Fibroblast of pulmonary artery (primary cell): ENCODE data around the gene ZNF362.

Experiments used
- DNase-seq: peaks from one replicate; pipeline ENCODE4 v3.0.0-alpha.2; 2010; ENCODE audit warnings: low read depth
- H3K4me3 ChIP-seq: replicated peaks from 2 replicates; pipeline ENCODE4 v1.5.1; 2011; ENCODE audit warnings: low read depth, mild to moderate bottlenecking, control low read depth, low read length, moderate library complexity
- TF ChIP-seq, protein P1 (sequence below): IDR thresholded peaks from 2 replicates; pipeline ENCODE4 v1.5.1; 2011; ENCODE audit warnings: mild to moderate bottlenecking, control low read depth, low read length, inconsistent platforms; ENCODE audit errors: missing control alignments

ZNF362 gene

GRCh38 chr1:33275706-33276572 is 19.6 kb downstream of the ZNF362 start:
- H3K4me3 ChIP-seq, result no peak overlapping the region
- TF ChIP-seq, protein P1, sequence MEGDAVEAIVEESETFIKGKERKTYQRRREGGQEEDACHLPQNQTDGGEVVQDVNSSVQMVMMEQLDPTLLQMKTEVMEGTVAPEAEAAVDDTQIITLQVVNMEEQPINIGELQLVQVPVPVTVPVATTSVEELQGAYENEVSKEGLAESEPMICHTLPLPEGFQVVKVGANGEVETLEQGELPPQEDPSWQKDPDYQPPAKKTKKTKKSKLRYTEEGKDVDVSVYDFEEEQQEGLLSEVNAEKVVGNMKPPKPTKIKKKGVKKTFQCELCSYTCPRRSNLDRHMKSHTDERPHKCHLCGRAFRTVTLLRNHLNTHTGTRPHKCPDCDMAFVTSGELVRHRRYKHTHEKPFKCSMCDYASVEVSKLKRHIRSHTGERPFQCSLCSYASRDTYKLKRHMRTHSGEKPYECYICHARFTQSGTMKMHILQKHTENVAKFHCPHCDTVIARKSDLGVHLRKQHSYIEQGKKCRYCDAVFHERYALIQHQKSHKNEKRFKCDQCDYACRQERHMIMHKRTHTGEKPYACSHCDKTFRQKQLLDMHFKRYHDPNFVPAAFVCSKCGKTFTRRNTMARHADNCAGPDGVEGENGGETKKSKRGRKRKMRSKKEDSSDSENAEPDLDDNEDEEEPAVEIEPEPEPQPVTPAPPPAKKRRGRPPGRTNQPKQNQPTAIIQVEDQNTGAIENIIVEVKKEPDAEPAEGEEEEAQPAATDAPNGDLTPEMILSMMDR, result no peak
- no peak for DNase-seq

GRCh38 chr1:33276573-33277298 is 20.4 kb downstream of the ZNF362 start:
- no peak overlapping the region for H3K4me3 ChIP-seq
- DNase-seq, result no peak
- TF ChIP-seq, protein P1, result no peak

DNA sequence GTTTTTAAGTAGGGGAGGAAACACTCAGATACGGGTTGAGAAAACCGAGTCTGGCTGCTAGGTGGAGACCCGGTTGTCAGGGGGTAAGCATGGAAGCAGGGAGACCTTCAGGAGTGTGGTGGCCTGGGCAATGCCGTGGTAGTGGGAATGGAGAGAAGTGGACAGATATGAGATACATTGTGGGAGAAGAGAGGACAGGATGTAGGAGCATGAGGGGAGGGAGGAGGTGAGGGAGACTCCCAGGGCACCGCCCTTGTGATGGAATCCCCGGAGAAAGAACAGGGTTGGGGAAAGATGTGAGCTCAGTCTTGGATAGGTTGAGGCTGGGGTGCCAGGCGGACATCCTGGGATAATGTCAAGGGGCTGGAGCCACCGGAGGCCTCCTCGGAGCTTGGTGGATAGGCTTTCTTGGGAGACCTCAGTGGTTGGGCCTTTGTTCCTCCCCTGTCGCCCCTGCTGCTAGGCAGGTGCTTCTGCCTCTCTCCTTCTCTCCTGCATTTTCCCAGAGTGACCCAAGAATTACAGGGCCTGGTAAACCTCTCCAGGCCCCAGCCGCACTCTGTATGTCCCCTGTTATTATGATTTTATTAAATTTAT is 21.3 kb downstream of the ZNF362 start:
- no peak overlapping the region for H3K4me3 ChIP-seq
- TF ChIP-seq, protein P1, result no peak
- DNase-seq, result no peak

DNA sequence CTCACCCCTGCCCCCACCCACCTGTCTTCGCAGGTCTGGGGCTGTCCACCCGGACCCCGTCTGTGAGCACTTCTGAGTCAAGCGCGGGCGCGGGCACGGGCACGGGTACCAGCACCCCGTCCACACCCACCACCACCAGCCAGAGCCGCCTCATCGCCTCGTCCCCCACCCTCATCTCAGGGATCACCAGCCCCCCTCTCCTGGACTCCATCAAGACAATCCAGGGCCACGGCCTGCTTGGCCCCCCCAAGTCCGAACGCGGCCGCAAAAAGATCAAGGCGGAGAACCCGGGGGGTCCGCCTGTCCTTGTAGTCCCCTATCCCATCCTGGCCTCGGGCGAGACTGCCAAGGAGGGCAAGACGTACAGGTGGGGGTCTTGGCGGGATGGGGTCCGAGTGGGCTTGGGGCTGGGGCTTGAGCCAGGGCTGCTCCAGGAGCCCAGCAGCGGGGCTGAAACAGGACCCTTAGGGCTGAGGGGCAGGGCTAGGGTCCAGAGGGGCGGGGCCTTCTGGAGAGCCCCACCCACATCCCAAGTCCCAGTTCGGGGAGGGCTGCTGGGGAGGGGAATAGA is 23.9 kb downstream of the ZNF362 start:
- no peak for DNase-seq
- TF ChIP-seq, protein P1, result no peak
- no peak overlapping the region for H3K4me3 ChIP-seq

GRCh38 chr1:33281554-33282303 is 25.4 kb downstream of the ZNF362 start:
- no peak for DNase-seq
- H3K4me3 ChIP-seq, result no peak overlapping the region
- TF ChIP-seq, protein P1, result no peak

- H3K4me3 ChIP-seq, result no peak overlapping the region
- TF ChIP-seq, protein P1, result no peak
- DNase-seq, result no peak
Measured at GRCh38 chr1:33282791-33283190, 26.5 kb downstream of the ZNF362 start.
